Lower leg skin (tissue), 3 donors: ENCODE measurements around the gene KLHL15.

Experiments
- POLR2A ChIP-seq, 2 donors: fragments of 450-650 bp; IDR thresholded peaks; one replicate each; pipeline ENCODE4 v1.6.1; 2016 to 2017; ENCODE audit warnings: antibody characterized with exemption in 2 of 2, mild to moderate bottlenecking in 1 of 2, moderate library complexity in 1 of 2
- TF ChIP-seq, protein P1 (sequence below), 3 donors: fragments of 450-650 bp; IDR thresholded peaks; one replicate each; pipeline ENCODE4 v1.5.1; 2016; ENCODE audit warnings: antibody characterized with exemption in 3 of 3, mild to moderate bottlenecking in 3 of 3, moderate library complexity in 2 of 3

DNA sequence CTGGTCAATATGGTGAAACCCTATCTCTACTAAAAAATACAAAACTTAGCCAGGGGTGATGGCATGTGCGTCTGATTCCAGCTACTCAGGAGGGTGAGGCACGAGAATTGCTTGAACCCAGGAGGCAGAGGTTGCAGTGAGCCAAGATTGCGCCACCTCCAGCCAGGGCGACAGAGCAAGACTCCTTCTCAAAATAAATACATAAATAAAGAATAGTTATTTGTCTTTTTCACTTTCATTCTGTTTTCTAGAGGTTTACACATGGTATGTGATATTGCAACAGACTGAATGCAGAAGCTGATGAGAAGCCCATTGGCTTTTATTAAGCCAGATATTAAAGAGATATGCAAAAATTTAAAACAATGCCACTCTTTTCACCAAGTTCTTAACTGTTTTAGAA lies 8.2 kb downstream of the KLHL15 start:
- TF ChIP-seq, protein P1, sequence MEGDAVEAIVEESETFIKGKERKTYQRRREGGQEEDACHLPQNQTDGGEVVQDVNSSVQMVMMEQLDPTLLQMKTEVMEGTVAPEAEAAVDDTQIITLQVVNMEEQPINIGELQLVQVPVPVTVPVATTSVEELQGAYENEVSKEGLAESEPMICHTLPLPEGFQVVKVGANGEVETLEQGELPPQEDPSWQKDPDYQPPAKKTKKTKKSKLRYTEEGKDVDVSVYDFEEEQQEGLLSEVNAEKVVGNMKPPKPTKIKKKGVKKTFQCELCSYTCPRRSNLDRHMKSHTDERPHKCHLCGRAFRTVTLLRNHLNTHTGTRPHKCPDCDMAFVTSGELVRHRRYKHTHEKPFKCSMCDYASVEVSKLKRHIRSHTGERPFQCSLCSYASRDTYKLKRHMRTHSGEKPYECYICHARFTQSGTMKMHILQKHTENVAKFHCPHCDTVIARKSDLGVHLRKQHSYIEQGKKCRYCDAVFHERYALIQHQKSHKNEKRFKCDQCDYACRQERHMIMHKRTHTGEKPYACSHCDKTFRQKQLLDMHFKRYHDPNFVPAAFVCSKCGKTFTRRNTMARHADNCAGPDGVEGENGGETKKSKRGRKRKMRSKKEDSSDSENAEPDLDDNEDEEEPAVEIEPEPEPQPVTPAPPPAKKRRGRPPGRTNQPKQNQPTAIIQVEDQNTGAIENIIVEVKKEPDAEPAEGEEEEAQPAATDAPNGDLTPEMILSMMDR (IDR thresholded peaks at IDR 0.05), result no peak
- no peak for TF ChIP-seq POLR2A (IDR thresholded peaks at IDR 0.05)
